Measurements from ENCODE around the gene DNAH1. TPM values are rescaled to one million over a fixed set of nuclear protein-coding genes. Genes with fewer than 3 reads are reported as not detected.

DNAH1 gene
- total RNA-seq, 1 donor from 2014 or later: 0.80 TPM

- Histone ChIP-seq H3K4me2 (no peak overlapping the region), H3K9me3 (ENCODE audit: low read depth) (no peaks in the 10 kb centered on the region), H3K79me2 (ENCODE audit: low read depth) (no peaks in the 10 kb centered on the region), H3K9ac (no peak overlapping the region), H3K27ac (no peak overlapping the region), H3K36me3 (no peaks in the 10 kb centered on the region), H2AFZ (replicated peaks) (no peak overlapping the region), H4K20me1 (ENCODE audit: low read depth) (no peaks in the 10 kb centered on the region), H3F3A (ENCODE audit: low read depth) (no peaks in the 10 kb centered on the region), H3K4me3 (no peak overlapping the region), H3K4me1 (peaks cover 3% of the 10 kb centered on the region), H3K27me3 (no peaks in the 10 kb centered on the region)
- Mint-ChIP-seq H3K27me3 (ENCODE audit: insufficient read depth, low read depth) (peaks cover 15% of the 10 kb centered on the region), H3K27ac (no peak overlapping the region), H3K36me3 (no peaks in the 10 kb centered on the region), H3K4me1 (peaks cover 12% of the 10 kb centered on the region), H3K4me3 (no peak overlapping the region), H3K9me3 (no peaks in the 10 kb centered on the region)
- no peak for TF ChIP-seq EZH2phosphoT487 (IDR thresholded peaks at IDR 0.05)
- TF ChIP-seq EZH2 (IDR thresholded peaks at IDR 0.05): no peak
- TF ChIP-seq CTCF (IDR thresholded peaks at IDR 0.05): no peak
- DNase-seq (ENCODE audit: low spot score): no peak
Observed at GRCh38 chr3:52447512-52448355, 131.6 kb downstream of the DNAH1 start.

MicroRNA genes within 50 kb of the gene (microRNA counts, 767-probe panel; counts per million panel counts)
- microRNA hsa-let-7g-5p: 460 counts per million, percentile 90 among the panel's probes with 10 or more counts

Small RNA genes lying within 50 kb of the gene (microRNA-seq; reads per million reads assigned to microRNA genes)
- gene MIR135A1 (11.3 reads per million, percentile 40 among the genes with 10 or more reads in this experiment), gene MIRLET7G (57.6 reads per million, percentile 69 among the genes with 10 or more reads in this experiment)

Small RNA genes lying within 50 kb of the gene (small RNA-seq; reads per million reads assigned to genes)
- gene MIR135A1: 1.6 reads per million, percentile 86 among the genes with 10 or more reads in this experiment
- 0.18 reads per million for gene MIRLET7G

Other genes with a start within 250 kb of the DNAH1 start
- gene POC1A, start 161.9 kb upstream of the DNAH1 start, total RNA-seq (ENCODE audit: low replicate concordance): 10.3 and 18.7 TPM in 2 replicates
- 35.0 and 54.9 TPM in 2 replicates for gene ALAS1, start 118.2 kb upstream of the DNAH1 start, total RNA-seq (ENCODE audit: low replicate concordance)
- not detected in 2 replicates for gene TLR9, start 90.7 kb upstream of the DNAH1 start, total RNA-seq (ENCODE audit: low replicate concordance)
- gene TWF2, start 77.2 kb upstream of the DNAH1 start, total RNA-seq (ENCODE audit: low replicate concordance): 21.9 and 44.9 TPM in 2 replicates
- 1.1 and 3.1 TPM in 2 replicates for gene PPM1M, start 70.6 kb upstream of the DNAH1 start, total RNA-seq (ENCODE audit: low replicate concordance)
- 45.4 and 49.2 TPM in 2 replicates for gene WDR82, start 37.7 kb upstream of the DNAH1 start, total RNA-seq (ENCODE audit: low replicate concordance)
- gene GLYCTK, start 28.5 kb upstream of the DNAH1 start, total RNA-seq (ENCODE audit: low replicate concordance): 4.2 and 10.1 TPM in 2 replicates
- gene BAP1, start 93.7 kb downstream of the DNAH1 start, total RNA-seq (ENCODE audit: low replicate concordance): 55.5 and 102 TPM in 2 replicates
- 9.9 and 13.0 TPM in 2 replicates for gene PHF7, start 94.3 kb downstream of the DNAH1 start, total RNA-seq (ENCODE audit: low replicate concordance)
- 0.79 and 3.4 TPM in 2 replicates for gene SEMA3G, start 128.8 kb downstream of the DNAH1 start, total RNA-seq (ENCODE audit: low replicate concordance)
- 0.67 and 5.8 TPM in 2 replicates for gene TNNC1, start 137.7 kb downstream of the DNAH1 start, total RNA-seq (ENCODE audit: low replicate concordance)
- gene NISCH, start 139.3 kb downstream of the DNAH1 start, total RNA-seq (ENCODE audit: low replicate concordance): 80.5 and 146 TPM in 2 replicates
- 0.06 TPM in 1 of 2 replicates, not detected in the other for gene STAB1, start 179.0 kb downstream of the DNAH1 start, total RNA-seq (ENCODE audit: low replicate concordance)
- gene NT5DC2, start 217.5 kb downstream of the DNAH1 start, total RNA-seq (ENCODE audit: low replicate concordance): 210 and 364 TPM in 2 replicates
- 2.0 and 2.4 TPM in 2 replicates for gene UQCC5, start 220.3 kb downstream of the DNAH1 start, total RNA-seq (ENCODE audit: low replicate concordance)

Measured in neural progenitor cell (in vitro differentiated cells).